ENCODE data around the gene SP100. TPM values are rescaled to one million over a fixed set of nuclear protein-coding genes. Genes with fewer than 3 reads are reported as not detected.

The SP100 gene
- total RNA-seq, 2 experiments from 2014 or later, result 242 to 243 TPM

- no peak overlapping the region for H3K4me3 Mint-ChIP-seq
- Histone ChIP-seq H3K27me3 (ENCODE audit: control insufficient read depth in 1 of 2, insufficient read depth in 2 of 2, low read length in 2 of 2) (no peaks in the 10 kb centered on the region), H3K9me3 (ENCODE audit: control insufficient read depth in 1 of 2, insufficient read depth in 1 of 2, low read length in 2 of 2) (peaks cover 13% of the 10 kb centered on the region in 2 experiments), H3K4me3 (ENCODE audit: low read length) (no peak overlapping the region), H3K27ac (ENCODE audit: low read depth in 1 of 2, low read length in 2 of 2) (no peak overlapping the region), H3K36me3 (ENCODE audit: insufficient read depth, low read length) (no peaks in the 10 kb centered on the region), H3K4me1 (ENCODE audit: insufficient read depth, low read length) (peaks cover 8% of the 10 kb centered on the region)
- no peak for TF ChIP-seq CTCF (IDR thresholded peaks at IDR 0.05)
- H3K4me1 Mint-ChIP-seq (ENCODE audit: low read depth), result peaks cover 20% of the 10 kb centered on the region
- H3K9me3 Mint-ChIP-seq, result peaks cover 14% of the 10 kb centered on the region
- CTCF ChIA-PET, result interaction anchor here (0.6 kb wide), 1 partner anchor 26 kb away, joined by 4 read pairs; no protein-coding TSS in a partner anchor
- peak; percentile 37 for ATAC-seq (ENCODE audit: poor library complexity)
- POLR2A ChIA-PET, result interaction anchor here (0.7 to 0.9 kb wide), 2 partner anchors 12 to 84 kb away, joined by 3 read pairs; no protein-coding TSS in a partner anchor
- no peaks in the 10 kb centered on the region for H3K27me3 Mint-ChIP-seq
- intact Hi-C loops (cut with DNase I, micrococcal nuclease), result no loop called here
- no peak overlapping the region for H3K27ac Mint-ChIP-seq
- peak in 2 of 14 experiments; percentile 13 to 25 for DNase-seq
- peaks cover 38% of the 10 kb centered on the region for H3K36me3 Mint-ChIP-seq (ENCODE audit: low read depth)
Observed at GRCh38 chr2:230525682-230526081, 109.7 kb downstream of the SP100 start.

GRCh38 chr2:230537531-230537976, 121.6 kb downstream of the SP100 start:
- no peak for DNase-seq
- Histone ChIP-seq H3K27me3 (ENCODE audit: control insufficient read depth in 1 of 2, insufficient read depth in 2 of 2, low read length in 2 of 2) (no peaks in the 10 kb centered on the region), H3K36me3 (ENCODE audit: insufficient read depth, low read length) (peaks cover 31% of the 10 kb centered on the region), H3K4me3 (ENCODE audit: low read length) (no peak overlapping the region), H3K4me1 (ENCODE audit: insufficient read depth, low read length) (no peaks in the 10 kb centered on the region), H3K27ac (ENCODE audit: low read depth in 1 of 2, low read length in 2 of 2) (no peak overlapping the region), H3K9me3 (ENCODE audit: control insufficient read depth in 1 of 2, insufficient read depth in 1 of 2, low read length in 2 of 2) (no peaks in the 10 kb centered on the region)
- ATAC-seq (ENCODE audit: poor library complexity), result no peak
- Mint-ChIP-seq H3K4me3 (no peak overlapping the region), H3K36me3 (ENCODE audit: low read depth) (peaks cover 52% of the 10 kb centered on the region), H3K27ac (peak overlapping the region; percentile 65), H3K4me1 (ENCODE audit: low read depth) (peaks cover 13% of the 10 kb centered on the region), H3K9me3 (peaks cover 7% of the 10 kb centered on the region), H3K27me3 (no peaks in the 10 kb centered on the region)
- POLR2A ChIA-PET, result interaction anchor here (0.6 kb wide), 2 partner anchors 11 to 362 kb away, joined by 3 read pairs; no protein-coding TSS in a partner anchor
- CTCF ChIA-PET, result no interaction called here
- intact Hi-C loops (cut with DNase I, micrococcal nuclease), result no loop called here
- no peak for TF ChIP-seq CTCF (IDR thresholded peaks at IDR 0.05)

GRCh38 chr2:230540332-230540731, 124.3 kb downstream of the SP100 start:
- intact Hi-C loops (cut with DNase I, micrococcal nuclease), result no loop called here
- no peaks in the 10 kb centered on the region for H3K27me3 Mint-ChIP-seq
- H3K4me1 ChIP-seq (ENCODE audit: insufficient read depth, low read length), result no peaks in the 10 kb centered on the region
- peaks cover 80% of the 10 kb centered on the region for H3K36me3 Mint-ChIP-seq (ENCODE audit: low read depth)
- ATAC-seq (ENCODE audit: poor library complexity), result no peak
- H3K4me3 Mint-ChIP-seq, result no peak overlapping the region
- no peak overlapping the region for H3K27ac ChIP-seq (ENCODE audit: low read depth in 1 of 2, low read length in 2 of 2)
- no peak overlapping the region for H3K4me3 ChIP-seq (ENCODE audit: low read length)
- DNase-seq, result no peak
- peaks cover 13% of the 10 kb centered on the region for H3K4me1 Mint-ChIP-seq (ENCODE audit: low read depth)
- peaks cover 46% of the 10 kb centered on the region for H3K36me3 ChIP-seq (ENCODE audit: insufficient read depth, low read length)
- TF ChIP-seq CTCF (IDR thresholded peaks at IDR 0.05), result no peak
- ChIA-PET POLR2A (no interaction called here), CTCF (no interaction called here)
- no peak overlapping the region for H3K27ac Mint-ChIP-seq
- no peaks in the 10 kb centered on the region for H3K27me3 ChIP-seq (ENCODE audit: control insufficient read depth in 1 of 2, insufficient read depth in 2 of 2, low read length in 2 of 2)
- no peaks in the 10 kb centered on the region for H3K9me3 ChIP-seq (ENCODE audit: control insufficient read depth in 1 of 2, insufficient read depth in 1 of 2, low read length in 2 of 2)
- peaks cover 18% of the 10 kb centered on the region for H3K9me3 Mint-ChIP-seq
